ENCODE results near the gene CCDC71. TPM values are rescaled to one million over a fixed set of nuclear protein-coding genes. Genes with fewer than 3 reads are reported as not detected.

CCDC71 gene
- total and polyA plus RNA-seq, 7 donors, result 12.6 to 26.8 (median 20.0) TPM

DNA sequence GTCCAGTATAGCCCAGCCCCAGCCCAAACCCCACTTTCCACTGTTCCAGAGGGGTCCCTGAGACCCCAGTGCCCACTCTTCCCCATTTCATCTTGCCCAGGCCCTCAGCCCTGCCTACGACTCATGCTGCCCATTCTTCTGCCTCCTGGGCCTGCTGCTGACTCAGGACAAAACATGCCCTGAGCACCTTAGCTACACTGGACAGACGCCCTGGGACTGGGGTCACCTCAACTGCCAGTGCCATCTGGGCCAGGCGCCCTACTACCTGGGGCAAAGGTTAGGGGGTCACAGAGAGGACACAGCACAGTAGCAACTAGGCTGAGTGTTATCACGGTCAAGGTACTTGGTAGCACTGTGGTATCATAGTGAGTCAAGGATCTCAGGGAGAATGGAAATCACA is 30.6 kb downstream of the CCDC71 start:
- DNase-seq (no peak), ATAC-seq (no peak)
- intact Hi-C loops (cut with DNase I), result no loop called here
- Histone ChIP-seq H3K9me3 (no peaks in the 10 kb centered on the region), H3K4me3 (no peak overlapping the region), H3K4me1 (peaks cover 17% of the 10 kb centered on the region), H3K27ac (no peak overlapping the region), H3K27me3 (ENCODE audit: insufficient read depth in 3 of 3, low read length in 2 of 3) (peaks cover 0 to 2% (median 0%) of the 10 kb centered on the region in 3 donors), H3K36me3 (ENCODE audit: insufficient read depth in 1 of 2, low read depth in 1 of 2) (peaks cover 0 to 8% of the 10 kb centered on the region in 2 donors)
- 88 to 89% (median 88%) methylated on average over 4 of the region's 4 CpGs for WGBS, 3 donors
- TF ChIP-seq, protein P1, sequence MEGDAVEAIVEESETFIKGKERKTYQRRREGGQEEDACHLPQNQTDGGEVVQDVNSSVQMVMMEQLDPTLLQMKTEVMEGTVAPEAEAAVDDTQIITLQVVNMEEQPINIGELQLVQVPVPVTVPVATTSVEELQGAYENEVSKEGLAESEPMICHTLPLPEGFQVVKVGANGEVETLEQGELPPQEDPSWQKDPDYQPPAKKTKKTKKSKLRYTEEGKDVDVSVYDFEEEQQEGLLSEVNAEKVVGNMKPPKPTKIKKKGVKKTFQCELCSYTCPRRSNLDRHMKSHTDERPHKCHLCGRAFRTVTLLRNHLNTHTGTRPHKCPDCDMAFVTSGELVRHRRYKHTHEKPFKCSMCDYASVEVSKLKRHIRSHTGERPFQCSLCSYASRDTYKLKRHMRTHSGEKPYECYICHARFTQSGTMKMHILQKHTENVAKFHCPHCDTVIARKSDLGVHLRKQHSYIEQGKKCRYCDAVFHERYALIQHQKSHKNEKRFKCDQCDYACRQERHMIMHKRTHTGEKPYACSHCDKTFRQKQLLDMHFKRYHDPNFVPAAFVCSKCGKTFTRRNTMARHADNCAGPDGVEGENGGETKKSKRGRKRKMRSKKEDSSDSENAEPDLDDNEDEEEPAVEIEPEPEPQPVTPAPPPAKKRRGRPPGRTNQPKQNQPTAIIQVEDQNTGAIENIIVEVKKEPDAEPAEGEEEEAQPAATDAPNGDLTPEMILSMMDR (IDR thresholded peaks at IDR 0.05), result no peak

DNA sequence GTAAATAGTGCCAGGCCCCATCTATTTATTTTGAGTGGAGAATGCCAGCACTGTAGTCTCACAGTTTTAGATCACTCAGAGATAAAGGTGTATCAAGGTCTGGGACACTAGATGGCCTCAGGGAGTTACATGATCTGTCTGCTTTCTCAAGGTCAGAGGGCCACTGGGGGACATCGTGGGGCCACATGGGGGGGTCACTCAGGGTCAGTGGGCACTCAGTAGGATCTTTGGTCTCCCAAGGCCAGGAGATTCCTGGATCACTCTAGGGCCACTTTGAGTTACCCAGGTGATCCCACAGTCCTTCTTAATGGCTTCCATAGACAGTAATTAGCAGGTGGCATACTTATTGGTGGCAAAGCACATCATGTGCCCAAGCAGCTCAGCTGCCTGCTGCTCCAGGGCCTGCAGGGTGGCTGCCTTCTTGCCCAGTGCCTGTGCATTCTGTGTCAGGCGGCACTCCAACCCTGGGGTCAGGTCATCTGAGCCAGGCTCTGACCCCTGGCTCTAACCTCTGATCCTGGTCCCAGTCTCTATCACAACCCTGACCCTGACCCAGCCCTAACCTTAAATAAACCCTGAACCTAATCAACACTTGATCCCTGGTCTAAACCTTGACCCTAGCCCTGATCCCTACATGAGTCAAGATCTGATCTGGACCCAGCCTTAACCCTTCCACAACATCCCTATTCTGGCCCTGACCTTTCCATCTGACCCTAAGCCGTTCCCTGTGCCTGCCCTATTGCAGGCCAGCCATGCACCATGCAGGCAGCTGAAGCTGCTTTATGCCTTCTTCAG is 31.5 kb downstream of the CCDC71 start:
- Histone ChIP-seq H3K4me3 (no peak overlapping the region), H3K27me3 (ENCODE audit: insufficient read depth in 3 of 3, low read length in 2 of 3) (peaks cover 0 to 2% (median 0%) of the 10 kb centered on the region in 3 donors), H3K4me1 (peaks cover 18% of the 10 kb centered on the region), H3K36me3 (ENCODE audit: insufficient read depth in 1 of 2, low read depth in 1 of 2) (peaks cover 0 to 16% of the 10 kb centered on the region in 2 donors), H3K9me3 (no peaks in the 10 kb centered on the region), H3K27ac (peak overlapping the region; percentile 76)
- no peak for ATAC-seq
- intact Hi-C loops (cut with DNase I), result no loop called here
- 51 to 61% (median 59%) methylated on average over 3 of the region's 3 CpGs for WGBS, 3 donors
- DNase-seq, result no peak
- TF ChIP-seq, protein P1 (IDR thresholded peaks at IDR 0.05), result no peak

DNA sequence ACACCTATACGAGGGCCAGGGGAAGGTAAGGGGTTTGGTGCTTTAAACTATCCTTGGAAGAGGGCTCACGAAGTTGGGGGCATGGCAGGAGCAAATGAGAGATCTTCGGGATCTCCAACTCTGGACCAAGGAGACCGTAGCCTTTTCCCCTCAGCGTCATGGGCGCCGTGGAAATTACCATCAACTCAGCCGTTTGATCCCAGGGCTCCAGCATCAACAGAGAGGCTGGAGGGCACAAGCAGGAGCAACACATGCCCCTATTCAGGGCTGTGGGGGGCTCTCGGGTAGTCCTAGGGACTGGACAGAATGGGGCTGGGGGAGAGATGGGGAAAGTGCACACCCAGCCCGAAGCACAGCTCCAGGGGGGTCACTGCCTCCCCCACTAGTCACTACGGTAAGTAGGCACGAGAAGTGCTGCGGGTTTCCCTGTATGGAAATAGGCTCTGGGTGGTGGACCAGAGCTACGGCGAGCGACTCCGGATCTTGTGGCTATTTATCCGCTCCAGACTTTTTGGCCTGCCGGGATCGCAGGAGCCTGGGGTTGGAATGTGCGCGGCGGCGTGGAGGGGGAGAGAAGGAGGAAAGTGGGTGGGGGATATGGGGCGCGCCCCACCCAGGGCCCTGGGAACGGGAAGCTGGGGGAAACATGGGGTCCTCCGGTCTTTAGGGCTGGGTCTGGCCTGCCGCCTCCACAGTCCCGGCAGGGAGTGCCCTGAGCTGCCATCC is 32.7 kb downstream of the CCDC71 start:
- WGBS, 3 donors, result 1% methylated on average over 30 of the region's 30 CpGs
- Histone ChIP-seq H3K4me1 (peaks cover 18% of the 10 kb centered on the region), H3K36me3 (ENCODE audit: insufficient read depth in 1 of 2, low read depth in 1 of 2) (peaks cover 0 to 29% of the 10 kb centered on the region in 2 donors), H3K27me3 (ENCODE audit: insufficient read depth in 3 of 3, low read length in 2 of 3) (no peaks in the 10 kb centered on the region), H3K9me3 (no peaks in the 10 kb centered on the region), H3K4me3 (peak overlapping the region; percentile 89), H3K27ac (peak overlapping the region; percentile 76)
- intact Hi-C loops (cut with DNase I), result no loop called here
- ATAC-seq, result peak; percentile 87 to 91 (median 90)
- TF ChIP-seq, protein P1 (IDR thresholded peaks at IDR 0.05), result no peak
- peak; percentile 86 to 89 for DNase-seq

DNA sequence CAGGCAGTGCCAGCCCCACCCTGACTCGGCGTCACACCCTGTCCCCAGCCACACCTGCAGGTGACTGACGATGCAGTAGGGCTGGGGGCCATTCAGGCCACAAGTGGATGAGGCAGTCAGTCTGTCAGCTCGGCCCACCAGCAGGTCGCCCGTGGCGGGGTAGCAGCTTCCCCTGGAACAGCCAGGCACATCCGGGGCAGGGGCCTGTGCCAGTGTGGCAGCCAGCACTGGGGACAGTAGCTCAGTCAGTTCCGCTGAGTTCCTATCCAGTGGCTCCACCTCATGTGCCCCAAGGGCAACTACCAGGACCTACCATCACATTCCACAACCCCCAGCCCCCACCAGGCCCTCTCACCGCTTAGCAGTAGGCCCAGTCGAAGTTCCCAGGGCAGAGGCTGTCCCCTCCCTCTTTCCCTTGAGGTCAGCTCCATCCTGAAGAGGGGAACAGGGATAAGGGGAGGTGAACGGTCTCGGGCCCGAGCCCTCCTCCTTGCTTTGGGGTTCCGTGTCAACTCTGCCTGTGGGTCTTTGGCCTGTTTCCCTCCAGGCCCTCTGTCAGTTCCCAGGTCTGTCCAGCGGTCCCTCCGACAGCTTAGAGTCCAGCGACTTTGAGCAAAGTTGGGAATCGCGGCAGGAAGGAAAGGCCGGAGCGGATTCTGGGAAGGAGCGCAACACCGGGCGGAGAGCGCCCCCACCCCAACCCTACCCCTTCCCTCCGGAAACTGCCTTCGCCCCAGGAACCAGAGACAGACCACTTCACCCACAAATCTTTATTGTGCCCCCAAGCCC is 33.5 kb downstream of the CCDC71 start, which contains the start of gene LAMB2:
LAMB2 (minus strand) TSS at position 614 of the 789 bp plus-strand sequence; CDS start at position 431, 183 bp downstream.
- peak within 1 kb of the TSS; percentile 89 for H3K4me3 ChIP-seq
- H3K9me3 ChIP-seq, result no peaks in the 10 kb centered on the region
- DNase-seq (peak; percentile 81 to 83), ATAC-seq (peak; percentile 81 to 90 (median 83))
- intact Hi-C loops (cut with DNase I), result no loop called here
- peaks cover 0 to 37% of the 10 kb centered on the region in 2 donors for H3K36me3 ChIP-seq (ENCODE audit: insufficient read depth in 1 of 2, low read depth in 1 of 2)
- H3K27me3 ChIP-seq (ENCODE audit: insufficient read depth in 3 of 3, low read length in 2 of 3), result no peaks in the 10 kb centered on the region
- peaks cover 18% of the 10 kb centered on the region for H3K4me1 ChIP-seq
- TF ChIP-seq, protein P1 (IDR thresholded peaks at IDR 0.05), result no peak
- peak within 1 kb of the TSS; percentile 76 for H3K27ac ChIP-seq
- WGBS, 3 donors, result 2 to 5% (median 4%) methylated on average over 24 to 28 of the region's 28 CpGs

All from psoas muscle (tissue), 8 donors.